ENCODE data around the gene ATP13A3.
A peak's percentile ranks its signal among the peaks of the same experiment; 100 is the strongest.
"Not testable (repeated sequence)": the region's sequence is repeated elsewhere in the genome, so short reads cannot be mapped to it uniquely, and the experiment has no call there.

The ATP13A3 gene

DNA sequence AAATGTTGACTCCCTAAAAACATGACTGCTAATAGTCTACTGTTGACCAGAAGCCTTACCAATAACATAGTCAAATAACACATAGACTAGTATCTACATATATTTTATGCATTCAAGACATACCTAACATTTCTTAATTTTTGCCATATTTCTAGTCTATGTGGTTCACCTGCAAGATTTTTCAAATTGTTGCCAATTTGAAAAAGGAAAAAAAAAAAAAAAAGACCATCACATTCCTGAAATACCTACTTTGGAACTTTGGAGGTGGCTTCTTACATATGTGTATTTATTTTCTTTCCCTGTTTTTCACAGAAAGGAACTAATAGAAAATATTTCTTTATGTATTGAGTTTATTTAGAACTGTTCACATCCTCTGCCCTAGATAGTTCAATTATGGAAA, 13.4 kb upstream of the ATP13A3 start:
- no peak for DNase-seq (ENCODE audit: low read depth in 2 of 3, low spot score in 1 of 3)

- DNase-seq (ENCODE audit: low read depth in 2 of 3, low spot score in 1 of 3): not testable (repeated sequence)
Observed at GRCh38 chr3:194499516-194499915, 12.7 kb upstream of the ATP13A3 start.

GRCh38 chr3:194497799-194498575, 11.2 kb upstream of the ATP13A3 start:
- DNase-seq (ENCODE audit: low read depth in 2 of 3, low spot score in 1 of 3): no peak

DNA sequence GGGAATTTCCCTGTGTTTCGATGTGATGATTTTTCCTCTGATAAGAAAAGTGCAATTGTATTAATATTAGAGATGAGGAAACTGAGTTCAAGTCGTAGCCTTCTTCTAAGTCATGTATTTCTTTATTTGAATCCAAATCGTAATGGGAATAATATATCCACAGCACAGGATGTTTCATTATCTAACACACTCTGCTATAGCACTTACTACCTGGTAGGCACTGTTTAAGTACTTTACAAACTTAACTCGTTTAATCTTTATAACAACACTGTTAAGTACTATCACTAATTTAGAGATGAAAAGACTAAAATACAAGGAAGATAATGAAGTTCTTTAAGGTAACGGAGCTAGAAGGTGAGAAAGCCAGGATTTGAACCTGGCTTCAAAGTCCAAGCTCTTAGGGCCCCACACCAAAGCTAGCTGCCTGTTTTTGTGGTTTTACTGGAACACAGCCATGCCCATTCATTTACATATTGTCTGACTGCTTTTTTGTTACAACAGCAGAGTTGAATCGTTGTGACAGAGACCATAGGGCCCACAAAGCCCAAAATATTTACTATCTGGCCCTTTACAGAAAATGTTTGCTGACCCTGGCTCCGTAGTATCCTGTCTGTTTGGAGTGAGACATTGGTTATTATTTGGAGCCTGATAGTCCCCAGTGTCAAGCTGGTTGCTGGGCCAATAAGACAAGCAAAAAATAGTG, 9.6 kb upstream of the ATP13A3 start:
- no peak for DNase-seq (ENCODE audit: low read depth in 2 of 3, low spot score in 1 of 3)

DNA sequence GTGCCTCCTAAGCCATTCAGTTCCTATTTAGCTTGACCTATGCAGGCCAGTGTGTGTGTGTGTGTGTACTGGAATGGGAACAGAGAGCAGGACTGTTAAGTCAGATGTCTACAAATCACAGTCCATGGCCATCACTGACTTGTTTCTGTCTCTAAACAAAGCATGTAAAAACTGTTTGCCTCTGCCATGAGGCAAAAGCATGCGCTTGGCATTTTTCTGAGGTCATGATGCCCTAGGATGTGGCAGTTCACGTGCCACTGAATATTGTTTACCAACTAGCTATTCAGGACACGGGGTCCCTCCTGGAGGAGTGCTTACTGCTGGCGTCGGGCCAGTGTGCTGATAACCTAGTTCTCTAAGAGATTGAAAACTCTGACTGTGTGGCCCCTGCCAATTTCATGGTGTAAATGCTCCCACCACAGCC, 8.2 kb upstream of the ATP13A3 start:
- no peak for DNase-seq (ENCODE audit: low read depth in 2 of 3, low spot score in 1 of 3)

GRCh38 chr3:194493995-194494927, 7.5 kb upstream of the ATP13A3 start:
- DNase-seq (ENCODE audit: low read depth in 2 of 3, low spot score in 1 of 3): not testable (repeated sequence)

DNA sequence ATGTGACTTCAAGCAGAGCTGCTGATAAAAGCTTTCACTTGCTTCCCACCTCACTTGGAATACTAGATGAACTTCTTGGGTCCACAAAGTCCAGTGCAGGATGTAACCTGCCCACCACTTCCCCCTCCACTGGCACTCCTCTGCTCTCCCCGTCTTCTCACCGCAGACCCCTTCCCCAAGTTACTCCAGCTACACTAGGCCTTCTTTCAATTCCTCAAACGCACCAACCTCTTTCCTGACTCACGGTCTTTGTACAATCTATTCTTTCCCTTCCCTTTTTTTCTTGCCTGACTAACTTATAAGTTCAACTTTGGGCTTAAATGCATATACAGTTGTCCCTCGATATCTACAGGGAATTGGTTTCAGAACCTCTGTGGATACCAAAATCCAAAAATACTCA, 5.2 kb upstream of the ATP13A3 start:
- DNase-seq (ENCODE audit: low read depth in 2 of 3, low spot score in 1 of 3): no peak

DNA sequence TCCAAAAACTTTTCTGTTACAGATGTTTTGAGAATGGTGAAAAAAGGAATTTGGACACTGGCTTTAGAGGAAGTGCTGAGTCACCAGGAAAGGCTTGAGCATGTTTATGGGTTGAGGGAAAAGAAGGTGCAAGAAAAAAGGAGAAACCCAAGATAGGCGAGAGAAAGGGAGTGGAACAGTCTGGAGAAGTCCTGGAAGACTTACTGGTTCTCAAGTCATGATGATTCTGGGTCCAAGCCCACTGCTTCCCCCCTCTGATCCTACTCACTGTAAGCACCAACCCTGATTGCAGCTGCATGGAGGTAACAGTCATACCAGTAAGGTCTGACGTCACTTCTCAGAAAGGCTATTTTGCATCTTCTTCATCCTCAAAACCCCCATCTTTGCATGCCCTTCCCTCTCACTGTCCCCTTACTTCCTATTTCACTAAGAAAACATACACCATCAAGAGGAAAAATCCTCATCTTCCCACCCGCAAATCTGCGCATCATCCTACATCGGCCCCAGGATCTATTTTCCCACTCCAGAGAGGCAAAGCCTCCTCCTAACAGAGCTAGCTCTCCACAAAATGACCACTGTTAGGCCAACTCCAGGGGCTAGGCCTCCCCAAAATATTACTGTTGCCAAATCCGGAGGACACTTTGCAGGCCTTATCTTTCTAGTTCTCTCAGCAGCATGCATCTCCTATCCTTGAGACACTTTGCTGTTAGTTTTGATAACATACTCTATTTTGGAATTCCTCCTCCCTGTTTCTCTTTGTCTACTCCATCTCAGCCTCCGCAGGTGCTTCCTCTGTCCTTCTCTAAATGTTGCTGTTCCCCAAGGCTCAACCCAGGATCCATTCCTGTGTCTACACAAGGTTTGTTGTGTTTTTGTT, 3.2 kb upstream of the ATP13A3 start:
- peak in 1 of 3 donors; percentile 31 for DNase-seq (ENCODE audit: low read depth in 2 of 3, low spot score in 1 of 3)

DNA sequence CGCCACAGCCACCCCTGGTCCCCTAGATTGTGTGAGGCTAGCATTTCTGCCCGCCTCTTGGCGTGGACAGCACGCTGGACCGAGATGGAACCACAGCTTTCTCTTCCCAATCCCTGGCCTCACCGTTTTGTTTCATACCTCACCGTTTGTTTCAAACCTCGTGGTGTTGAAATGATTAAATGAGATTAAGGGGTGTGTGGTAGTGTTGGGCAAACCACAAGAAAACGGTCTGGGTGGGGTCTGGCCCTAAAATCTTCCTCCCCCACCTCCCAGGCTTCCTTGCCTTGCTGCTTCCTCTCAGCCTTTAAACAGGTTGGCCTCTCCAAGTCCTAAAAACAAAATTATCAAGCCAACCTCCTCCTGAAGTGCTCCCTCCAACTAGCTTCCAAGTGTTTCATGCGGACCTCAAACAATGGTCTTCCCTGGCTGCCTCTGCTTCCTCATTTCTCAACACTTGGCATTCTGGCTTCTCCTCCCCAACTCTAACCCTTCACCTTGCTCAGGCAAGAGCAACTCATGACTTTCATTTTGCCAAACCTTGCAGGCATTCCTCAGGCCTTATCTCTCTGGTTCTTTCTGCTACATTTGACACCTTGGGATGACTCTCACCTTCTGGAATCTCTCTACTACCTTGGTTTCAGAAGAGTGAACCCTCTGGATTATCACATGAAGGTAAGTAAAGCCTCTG, 1.4 kb upstream of the ATP13A3 start:
- no peak for DNase-seq (ENCODE audit: low read depth in 2 of 3, low spot score in 1 of 3)

DNA sequence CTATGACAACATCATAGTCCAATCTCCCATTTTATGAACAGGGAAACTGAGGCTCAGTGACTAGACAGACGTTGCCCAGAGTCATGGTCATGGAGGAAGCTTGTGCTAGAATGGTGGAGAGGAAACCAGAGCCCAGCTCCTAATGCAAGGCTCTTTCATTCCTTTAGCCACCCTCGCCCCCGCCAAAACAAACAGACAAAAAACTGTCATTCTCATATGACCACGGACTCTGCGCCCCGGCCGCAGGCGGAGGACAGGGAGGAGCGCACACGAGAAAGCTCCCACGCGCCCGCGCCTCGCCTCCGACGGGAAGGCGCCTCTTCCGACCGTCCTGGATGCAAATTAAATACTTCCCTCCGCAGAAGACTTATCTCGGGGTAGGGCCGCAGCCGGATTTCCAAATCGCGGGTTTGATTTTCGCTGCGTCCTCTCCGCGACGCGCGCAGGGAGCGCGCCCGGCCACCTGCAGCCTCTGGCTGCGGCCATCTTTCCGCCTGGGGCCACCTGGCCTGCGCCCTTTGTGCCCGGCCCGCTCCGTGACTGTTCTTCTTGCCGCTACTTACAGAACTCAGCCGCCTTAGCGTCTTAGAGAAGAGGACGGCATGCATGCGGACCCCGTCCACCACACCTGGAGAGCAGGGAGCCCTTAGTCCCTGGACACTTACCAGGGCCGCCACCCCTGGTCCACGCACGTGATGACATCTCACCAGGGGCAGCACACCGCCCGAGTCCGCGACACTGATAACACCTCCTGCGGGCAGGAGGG, 670 bp upstream of the ATP13A3 start:
- DNase-seq (ENCODE audit: low read depth in 2 of 3, low spot score in 1 of 3): peak in 2 of 3 donors; percentile 32 to 33

DNA sequence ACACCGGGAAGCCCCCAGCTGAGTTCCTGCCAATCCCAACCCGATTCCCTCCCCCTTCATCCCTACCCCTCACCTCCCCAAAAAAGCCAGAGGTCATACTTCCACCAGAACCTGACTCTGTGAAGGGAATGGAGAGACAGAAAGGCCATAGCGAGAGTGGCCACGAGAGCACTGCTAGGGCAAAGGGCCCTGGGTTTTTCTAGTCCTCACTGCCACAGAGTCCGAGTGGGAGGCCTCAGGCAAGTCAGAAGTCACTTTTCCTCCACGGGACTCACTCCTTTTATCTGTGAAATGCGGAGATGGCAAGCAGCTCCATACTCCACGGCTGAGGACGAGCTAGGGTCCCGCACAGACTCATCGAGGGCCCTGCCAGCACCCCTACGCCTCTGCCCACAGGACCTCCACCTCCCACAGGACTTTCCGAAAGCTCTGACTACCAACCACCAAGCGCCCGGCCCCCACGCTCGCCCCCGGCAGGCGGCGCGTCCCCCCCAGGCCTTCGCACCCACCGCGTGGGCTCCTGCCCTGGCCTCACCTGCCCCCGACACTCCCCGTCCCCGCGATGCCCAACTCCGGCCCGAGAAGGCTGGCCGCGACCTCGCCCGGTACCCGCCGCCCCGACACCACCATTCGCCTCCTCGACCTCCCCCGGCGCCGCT, 792 bp downstream of the ATP13A3 start:
- DNase-seq (ENCODE audit: low read depth in 2 of 3, low spot score in 1 of 3): peak; percentile 24 to 43 (median 30)

GRCh38 chr3:194485468-194485880, 1.3 kb downstream of the ATP13A3 start:
- DNase-seq (ENCODE audit: low read depth in 2 of 3, low spot score in 1 of 3): no peak

DNA sequence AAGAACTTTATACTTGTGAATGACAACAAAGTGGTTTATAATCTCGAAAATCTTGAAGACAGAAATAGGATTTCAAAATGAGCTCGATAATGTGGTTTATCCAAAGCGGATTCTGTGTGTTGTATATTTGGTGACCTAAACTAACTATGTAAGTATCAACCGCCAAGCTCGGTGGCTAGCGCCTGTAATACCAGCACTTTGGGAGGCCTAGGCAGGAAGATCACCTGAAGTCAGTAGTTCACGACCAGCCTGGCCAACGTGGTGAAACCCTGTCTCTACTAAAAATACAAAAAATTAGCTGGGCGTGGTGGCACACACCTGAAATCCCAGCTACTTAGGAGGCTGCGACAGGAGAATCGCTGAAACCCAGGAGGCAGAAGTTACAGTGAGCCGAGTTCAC, 2.2 kb downstream of the ATP13A3 start:
- DNase-seq (ENCODE audit: low read depth in 2 of 3, low spot score in 1 of 3): no peak

- DNase-seq (ENCODE audit: low read depth in 2 of 3, low spot score in 1 of 3): no peak
Observed at GRCh38 chr3:194483850-194484249, 3.0 kb downstream of the ATP13A3 start.

GRCh38 chr3:194482830-194483229, 4.0 kb downstream of the ATP13A3 start:
- DNase-seq (ENCODE audit: low read depth in 2 of 3, low spot score in 1 of 3): not testable (repeated sequence)

GRCh38 chr3:194482196-194482593, 4.6 kb downstream of the ATP13A3 start:
- DNase-seq (ENCODE audit: low read depth in 2 of 3, low spot score in 1 of 3): no peak

GRCh38 chr3:194481525-194482195, 5.1 kb downstream of the ATP13A3 start:
- no peak for DNase-seq (ENCODE audit: low read depth in 2 of 3, low spot score in 1 of 3)

DNA sequence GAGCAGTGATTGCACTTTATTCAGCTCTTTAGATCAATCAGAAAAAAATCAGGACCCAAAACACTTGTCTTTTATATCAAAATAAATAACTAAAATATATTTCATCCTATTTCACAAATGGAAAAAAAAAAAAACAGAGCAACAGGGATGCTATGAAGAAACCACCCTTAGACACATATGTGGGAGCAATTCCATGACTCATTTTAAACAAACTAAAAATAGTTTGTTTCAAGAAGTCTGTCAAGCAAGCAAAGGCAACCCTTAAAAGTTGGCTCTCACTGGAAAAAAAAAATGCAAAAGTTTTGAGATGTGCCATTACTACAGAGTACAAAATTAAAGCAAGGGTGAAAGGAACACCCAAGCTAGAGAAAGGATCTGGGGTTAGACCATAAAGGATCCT, 5.7 kb downstream of the ATP13A3 start:
- no peak for DNase-seq (ENCODE audit: low read depth in 2 of 3, low spot score in 1 of 3)
